HG03280 (cell line): ENCODE data around the gene ADIPOR1.
"Not testable (repeated sequence)": the region's sequence is repeated elsewhere in the genome, so short reads cannot be mapped to it uniquely, and the experiment has no call there.

Source experiments
- ATAC-seq: cut with Tn5 transposase; IDR thresholded peaks from one replicate; pipeline ENCODE4 v1.9.1; 2021; ENCODE audit warnings: mild to moderate bottlenecking, moderate library complexity; ENCODE audit not compliant: unreplicated experiment

Gene ADIPOR1

DNA sequence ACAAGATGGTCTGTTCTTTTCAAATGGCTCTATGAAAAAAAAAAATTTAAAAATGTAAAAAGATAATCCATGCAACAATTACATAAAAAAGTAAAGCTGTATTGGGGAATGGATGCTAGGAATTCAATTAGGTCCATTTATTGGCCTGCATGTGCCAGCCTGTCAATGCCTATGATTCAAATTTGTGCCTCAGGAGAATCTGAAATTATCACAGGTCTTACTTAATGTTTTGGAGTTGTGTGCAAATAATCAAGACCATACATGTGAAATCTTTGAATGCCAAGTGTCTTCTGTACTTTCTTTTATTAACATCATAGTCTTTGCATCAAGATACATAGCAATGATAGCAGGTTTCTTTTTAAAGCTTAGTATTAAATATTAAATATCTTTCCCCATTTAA, 17.6 kb downstream of the ADIPOR1 start:
- ATAC-seq, result no peak

DNA sequence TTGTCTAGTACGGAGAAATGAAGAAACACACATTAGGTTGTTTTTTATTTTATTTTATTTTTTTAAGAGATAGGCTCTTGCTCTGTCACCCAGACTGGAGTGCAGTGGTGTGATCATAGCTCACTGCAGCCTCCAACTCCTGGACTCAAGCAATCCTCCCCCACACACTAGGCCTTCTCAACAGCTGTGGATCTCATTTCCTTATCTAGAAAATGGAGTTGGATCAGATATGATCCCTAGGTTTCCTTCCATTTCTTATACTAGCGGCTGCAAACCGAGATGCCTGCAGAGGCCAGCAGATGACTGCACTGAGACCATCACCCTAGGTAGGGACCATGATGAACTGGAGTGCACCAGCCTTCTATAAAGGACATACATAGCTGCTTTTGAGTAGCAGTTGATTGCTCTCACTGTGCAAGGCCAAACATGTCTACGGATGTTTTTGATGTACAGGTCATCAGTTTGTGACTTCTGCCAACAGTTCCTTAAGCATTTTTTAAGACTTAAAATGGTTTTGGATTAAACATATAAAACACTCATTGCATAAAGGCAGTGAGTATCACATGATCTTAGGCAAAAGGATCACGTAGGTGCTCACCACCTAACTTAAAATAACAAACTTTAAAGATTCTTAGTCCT, 19.7 kb downstream of the ADIPOR1 start:
- no peak for ATAC-seq

DNA sequence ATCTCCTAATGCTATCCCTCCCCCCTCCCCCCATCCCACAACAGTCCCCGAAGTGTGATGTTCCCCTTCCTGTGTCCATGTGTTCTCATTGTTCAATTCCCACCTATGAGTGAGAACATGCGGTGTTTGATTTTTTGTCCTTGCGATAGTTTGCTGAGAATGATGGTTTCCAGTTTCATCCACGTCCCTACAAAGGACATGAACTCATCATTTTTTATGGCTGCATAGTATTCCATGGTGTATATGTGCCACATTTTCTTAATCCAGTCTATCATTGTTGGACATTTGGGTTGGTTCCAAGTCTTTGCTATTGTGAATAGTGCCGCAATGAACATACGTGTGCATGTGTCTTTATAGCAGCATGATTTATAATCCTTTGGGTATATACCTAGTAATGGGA, 21.7 kb downstream of the ADIPOR1 start:
- ATAC-seq, result not testable (repeated sequence)

DNA sequence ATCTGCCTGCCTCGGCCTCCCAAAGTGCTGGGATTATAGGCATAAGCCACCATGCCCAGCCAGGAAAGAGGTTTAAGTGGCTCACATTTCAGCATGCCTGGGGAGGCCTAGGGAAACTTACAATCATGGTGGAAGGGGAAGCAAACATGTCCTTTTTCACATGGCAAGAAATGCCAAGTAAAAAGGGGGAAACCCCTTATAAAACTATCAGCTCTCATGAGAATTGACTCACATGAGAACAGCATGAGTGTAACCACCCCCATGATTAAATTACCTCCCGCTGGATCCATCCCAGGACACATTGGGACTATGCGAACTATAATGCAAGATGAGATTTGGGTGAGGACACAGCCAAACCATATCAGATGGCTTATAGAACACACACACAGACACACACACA, 22.3 kb downstream of the ADIPOR1 start:
- ATAC-seq, result no peak

DNA sequence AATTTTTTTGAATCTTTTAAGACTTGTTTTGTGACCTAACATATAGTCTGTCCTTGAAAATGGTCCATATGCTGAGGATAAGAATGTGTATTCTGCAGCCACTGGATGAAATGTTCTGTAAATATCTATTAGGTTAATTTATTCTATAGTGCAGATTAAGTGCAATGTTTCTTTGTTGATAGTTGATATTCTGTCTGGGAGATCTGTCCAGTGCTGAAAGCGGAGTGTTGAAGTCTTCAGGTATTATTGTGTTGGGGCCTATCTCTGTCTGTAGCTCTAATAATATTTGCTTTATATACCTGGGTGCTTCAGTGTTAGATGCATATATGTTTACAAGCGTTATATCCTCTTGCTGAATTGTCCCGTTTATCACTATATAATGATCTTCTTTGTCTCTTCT, 23.4 kb downstream of the ADIPOR1 start:
- no peak for ATAC-seq

DNA sequence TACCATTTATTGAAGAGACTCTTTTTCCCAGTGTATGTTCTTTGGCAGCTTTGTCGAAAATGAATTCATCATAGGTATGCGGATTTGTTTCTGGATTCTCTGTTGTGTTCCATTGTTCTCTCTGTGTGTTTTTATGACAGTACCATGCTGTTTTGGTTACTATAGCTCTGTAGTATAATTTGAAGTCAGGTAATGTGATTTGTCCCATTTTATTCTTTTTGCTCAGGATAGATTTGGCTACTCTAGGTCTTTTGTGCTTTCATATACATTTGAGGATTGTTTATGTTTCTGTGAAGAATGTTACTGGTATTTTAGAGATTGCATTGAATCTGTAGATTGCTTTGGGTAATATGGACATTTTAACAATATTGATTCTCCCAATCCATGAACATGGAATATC, 25.6 kb downstream of the ADIPOR1 start:
- ATAC-seq, result no peak

DNA sequence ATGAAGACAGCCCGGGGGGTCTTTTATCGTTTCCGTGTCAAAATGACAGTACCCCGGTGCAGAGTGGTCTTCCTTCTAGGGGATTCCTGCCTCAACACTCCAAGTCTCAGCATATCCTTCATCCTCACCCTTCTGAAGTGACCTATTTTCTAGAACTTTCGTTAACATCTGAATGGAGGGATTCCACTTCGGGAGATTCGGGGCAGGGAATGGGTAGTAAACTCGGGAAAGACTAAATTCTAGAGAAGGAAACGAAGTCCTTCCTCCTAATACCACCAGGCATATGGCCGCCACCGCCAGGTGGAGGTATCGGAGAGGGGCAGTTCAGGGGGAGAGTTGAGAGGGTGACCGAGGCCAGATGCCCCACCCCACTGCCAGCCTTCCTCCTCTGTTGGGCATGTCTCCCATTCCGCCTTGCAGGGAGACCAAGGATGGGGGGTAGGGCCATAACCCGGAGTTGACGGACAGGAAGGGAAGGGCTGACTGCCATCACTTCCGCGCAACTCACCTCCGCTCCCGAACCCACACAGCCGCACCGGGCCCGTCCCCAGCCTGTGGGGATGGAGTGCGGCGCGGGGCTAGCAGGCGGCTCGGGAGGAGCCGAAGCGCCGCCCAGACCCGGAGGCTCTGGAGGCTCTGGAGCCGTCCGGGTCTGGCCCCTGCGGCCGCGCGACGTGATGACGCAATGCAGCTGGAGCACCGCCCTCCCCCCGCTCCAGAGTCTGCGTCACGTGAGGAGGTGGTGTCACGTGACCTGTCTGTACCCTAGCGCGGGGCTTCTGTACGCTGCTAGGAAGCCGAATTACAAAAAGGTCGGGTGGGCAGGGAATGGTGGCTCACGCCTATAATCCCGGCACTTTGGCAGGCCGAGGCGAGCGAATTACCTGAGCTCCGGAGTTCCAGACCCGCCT, 31.3 kb downstream of the ADIPOR1 start, which contains the start of gene KLHL12:
TSS of gene KLHL12 (minus strand) at position 654 of the 911 bp plus-strand sequence. CDS start 2,072 bp downstream, outside the sequence.
- ATAC-seq, result peak; percentile 90

DNA sequence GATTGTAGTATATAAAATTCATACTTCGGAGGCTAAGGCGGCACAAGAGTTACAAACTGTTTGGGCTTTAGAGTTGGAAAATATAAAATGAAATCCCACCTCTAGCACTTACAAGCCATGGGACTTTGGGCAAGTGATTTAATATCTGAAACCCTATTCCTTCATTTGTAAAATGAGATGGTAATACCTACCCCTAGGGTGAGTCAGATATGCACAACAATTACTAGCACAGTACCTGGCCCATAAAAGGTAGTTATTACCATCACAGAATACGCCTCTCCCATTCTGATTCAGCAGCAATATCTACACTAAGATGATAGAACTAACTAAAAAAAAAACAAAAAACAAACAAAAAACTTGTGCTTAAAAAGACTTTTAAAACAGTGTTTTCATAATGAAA, 34.6 kb downstream of the ADIPOR1 start:
- ATAC-seq, result no peak

DNA sequence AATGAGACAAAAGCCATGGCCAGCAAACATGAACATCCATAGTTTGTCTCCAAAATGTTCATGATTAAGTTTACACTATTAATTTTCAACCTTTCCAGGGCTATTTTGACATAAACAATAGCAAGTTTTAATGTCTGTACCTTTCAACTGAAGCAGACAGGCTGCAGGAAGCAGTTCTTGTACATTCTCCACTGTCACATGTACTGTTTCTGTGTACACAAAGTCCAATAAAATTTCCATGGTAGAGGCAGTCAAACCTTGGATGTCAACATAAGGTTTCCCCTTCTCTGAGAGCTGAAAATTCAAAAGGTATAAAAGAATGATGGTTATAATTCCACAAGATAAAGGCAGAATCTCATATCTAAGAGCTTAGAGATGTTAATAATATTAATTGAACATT, 38.5 kb downstream of the ADIPOR1 start:
- no peak for ATAC-seq

DNA sequence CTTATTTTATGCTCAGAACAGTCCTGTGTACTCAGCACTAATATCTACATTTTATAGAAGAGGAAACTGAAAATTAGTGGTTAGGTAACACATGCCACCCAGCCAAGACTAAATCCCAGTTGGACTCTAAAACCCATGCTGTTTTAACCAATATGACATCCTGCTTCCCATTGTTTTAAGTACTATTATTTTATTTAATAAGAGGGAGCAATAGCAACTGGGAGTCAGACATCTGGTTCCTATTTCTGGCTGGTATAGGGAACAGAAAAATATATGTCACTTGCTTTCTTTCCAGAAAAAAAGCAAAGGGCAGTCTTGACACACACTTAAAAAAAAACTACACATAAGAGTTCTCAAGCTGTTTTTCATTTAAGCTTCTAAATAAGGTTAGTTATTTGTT, 43.0 kb downstream of the ADIPOR1 start:
- ATAC-seq, result no peak

DNA sequence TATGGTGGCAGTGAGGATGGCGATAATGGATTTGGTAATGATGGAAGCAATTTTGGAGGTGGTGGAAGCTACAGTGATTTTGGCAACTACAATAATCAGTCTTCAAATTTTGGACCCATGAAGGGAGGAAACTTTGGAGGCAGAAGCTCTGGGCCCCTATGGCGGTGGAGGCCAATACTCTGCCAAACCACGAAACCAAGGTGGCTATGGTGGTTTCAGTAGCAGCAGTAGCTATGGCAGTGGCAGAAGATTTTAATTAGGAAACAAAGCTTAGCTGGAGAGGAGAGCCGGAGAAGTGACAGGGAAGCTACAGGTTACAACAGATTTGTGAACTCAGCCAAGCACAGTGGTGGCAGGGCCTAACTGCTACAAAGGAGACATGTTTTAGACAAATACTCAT, 45.6 kb downstream of the ADIPOR1 start:
- not testable (repeated sequence) for ATAC-seq

DNA sequence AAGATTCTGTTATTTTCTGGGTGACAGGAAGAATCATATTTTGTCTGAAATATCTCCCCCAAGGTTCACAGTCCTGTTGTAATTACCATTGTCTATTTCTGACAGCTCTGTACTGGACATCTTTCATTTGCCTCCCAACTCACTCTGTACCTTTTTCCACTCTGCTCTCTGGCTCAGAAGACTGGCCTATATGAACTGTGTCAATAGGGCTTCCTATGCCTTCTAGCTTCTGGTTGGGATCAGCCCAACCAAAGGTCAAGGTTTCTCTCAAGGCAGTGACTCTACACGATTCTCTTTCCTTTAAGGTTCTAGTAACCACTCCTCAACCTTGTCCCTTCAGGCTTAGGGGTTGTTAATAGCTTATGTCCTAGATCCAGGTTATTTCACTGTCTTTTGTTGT, 48.6 kb downstream of the ADIPOR1 start:
- no peak for ATAC-seq

DNA sequence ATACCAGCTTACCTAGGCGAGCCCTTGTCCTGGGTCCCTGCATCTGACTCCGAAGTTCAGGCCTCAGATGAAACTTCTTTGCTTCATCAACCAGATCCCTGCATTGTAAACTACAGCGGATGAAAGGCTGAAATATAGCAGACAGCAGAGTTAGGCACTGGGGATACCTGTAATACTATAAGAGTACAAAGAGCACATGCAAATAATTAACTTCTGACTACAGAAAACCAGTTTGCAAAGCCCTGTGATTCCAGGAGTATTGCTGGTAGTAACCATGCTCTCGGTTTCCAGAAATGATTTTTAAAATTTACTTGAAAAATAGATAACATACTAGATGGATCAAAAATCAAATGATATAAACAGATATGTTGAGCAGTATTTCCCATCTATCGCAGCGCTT, 49.1 kb downstream of the ADIPOR1 start:
- ATAC-seq, result no peak

DNA sequence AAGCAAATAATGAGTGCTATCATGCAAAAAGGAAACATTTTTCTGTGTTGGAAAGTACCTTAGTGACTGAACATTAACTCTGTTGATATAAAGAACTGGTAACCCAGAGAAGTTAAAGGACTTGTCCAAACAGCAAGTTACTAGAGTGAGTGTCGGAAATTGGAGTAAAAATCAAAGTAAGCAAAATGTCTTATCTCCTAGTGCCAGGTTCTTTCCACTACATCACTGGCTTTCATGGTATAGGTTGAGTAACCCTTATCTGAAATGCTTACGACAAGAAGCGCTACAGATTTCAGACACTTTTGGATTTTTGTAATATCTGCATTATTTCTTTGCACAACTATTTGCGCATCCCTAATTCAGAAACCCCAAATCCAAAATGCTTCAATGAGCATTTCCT, 52.8 kb downstream of the ADIPOR1 start:
- no peak for ATAC-seq

DNA sequence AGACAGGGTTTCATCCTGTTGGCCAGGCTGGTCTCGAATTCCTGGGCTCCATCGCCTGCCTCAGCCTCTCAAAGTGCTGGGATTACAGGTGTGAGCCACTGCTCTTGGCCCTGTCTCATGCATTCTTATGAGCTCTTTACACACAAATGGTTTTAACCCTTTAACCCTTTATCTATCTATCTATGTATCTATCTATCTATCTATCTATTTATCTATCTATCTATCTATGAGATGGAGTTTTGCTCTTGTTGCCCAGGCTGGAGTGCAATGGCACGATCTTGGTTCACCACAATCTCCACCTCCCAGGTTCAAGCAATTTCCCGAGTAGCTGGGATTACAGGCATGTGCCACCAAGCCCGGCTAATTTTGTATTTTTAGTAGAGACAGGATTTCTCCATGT, 54.3 kb downstream of the ADIPOR1 start:
- ATAC-seq, result not testable (repeated sequence)

DNA sequence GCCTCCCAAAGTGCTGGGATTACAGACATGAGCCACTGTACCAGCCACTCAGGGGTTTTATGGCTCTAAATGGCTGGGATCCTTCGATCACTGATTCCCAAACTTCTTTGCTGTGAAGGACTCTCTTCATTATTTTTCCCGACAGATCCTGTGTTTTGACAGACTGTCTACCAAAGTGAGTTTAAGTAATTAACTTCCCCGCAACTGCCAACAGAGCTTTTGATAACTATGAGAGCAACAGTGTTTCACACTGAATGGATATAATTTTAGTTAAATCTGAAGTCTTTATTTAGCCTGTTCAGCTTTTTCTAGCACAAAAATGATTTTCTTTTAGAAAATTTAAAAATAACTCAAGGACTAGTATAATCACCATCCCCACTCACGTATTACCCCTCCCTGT, 56.6 kb downstream of the ADIPOR1 start:
- ATAC-seq, result no peak

DNA sequence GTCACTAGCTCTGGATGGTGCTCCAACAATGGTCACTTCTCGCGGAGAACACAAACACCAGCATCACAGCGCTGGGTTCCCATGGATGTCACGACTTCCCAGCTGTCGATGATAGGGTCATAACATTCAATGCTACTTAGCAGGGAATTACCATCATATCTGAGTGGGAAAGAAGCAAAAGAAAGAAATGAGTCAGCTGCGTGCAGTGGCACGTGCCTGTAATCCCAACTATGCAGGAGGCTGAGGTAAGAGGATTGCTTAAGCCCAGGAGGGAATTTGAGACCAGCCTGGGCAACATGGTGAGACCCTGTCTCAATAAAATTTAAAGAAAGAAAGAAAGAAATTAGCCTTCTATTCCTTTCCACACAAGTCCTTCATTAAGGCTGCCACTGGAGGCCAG, 65.6 kb downstream of the ADIPOR1 start:
- no peak for ATAC-seq
